ENCODE results near the gene NKRF.
A peak's percentile ranks its signal among the peaks of the same experiment; 100 is the strongest.

The NKRF gene

GRCh38 chrX:119607018-119607389 is 780 bp upstream of the NKRF start:
- DNase-seq, result no peak

GRCh38 chrX:119605464-119606279 is 552 bp downstream of the NKRF start:
- peak; percentile 35 for DNase-seq

DNA sequence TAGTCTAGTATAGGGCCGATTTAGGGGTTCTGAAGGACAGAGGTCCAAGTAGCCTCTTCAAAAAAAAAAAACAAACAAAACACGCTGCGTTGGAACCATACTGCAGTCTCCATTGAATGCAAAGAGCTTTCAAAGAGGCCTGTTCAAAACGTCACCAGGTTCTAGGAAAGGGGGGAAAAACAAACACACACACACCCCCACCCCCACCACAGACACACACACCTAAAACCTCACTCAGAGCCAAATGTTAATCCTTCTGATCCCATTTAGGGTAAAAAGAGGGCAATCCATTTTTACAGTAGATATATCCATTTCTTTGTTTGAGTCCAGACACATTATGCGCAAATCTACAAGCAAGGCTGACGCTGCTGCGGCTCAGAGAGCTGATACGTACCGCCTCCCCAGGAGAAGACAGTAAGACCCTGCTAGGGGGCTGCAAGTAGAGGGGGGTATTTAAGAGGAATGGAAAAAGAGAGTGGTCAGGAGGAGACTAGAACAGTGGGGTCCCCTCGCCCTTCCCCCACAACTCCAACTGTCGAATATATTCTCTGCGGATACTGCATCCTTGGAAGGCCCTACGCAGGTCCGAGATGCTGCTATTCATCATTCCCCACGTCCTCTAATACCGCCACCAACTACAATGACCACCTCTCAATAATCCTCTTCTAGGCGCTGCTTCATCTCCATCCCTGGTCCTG is 1.3 kb downstream of the NKRF start:
- DNase-seq, result no peak

DNA sequence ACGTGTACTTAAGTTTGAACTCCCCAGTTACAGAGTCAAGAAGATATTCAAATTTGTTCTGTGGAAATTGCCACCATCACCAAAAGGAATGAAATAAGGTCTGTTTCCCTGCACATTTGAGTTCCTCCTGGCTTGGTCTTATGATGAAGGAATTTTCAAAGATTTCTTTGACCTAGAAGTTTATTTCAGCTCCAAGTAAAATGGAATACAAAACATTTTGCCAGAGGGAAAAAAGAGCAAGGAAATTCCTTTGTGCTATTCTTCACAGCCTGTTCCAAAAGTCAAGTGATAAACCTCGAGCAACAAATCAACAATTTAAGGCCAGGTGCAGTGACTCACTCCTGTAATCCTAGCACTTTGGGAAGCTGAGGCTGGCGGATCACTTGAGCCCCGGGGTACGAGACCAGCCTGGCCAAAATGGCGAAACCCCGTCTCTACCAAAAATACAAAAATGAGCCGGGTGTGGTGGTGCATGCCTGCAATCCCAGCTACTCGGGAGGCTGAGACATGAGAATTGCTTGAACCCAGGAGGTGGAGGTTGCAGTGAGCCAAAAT is 3.4 kb downstream of the NKRF start:
- DNase-seq, result no peak

DNA sequence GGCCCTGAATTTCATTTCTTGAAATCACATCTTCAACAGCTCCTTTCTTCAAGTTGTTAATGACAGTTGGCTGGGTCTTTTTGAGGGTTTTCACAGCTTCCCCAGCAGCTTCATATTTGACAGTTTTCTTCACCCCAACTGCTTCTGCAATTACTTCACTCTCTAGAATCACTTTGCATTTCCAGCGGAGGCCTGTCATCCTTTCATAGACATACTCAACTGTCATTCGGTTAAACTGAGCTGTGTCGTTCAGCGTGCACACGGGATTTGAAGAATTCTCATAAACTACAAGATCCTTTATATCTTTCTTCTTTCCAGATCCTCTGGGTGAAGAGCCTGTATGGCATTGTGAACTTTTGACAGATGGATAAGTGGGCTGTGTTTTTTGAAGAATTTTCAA is 16.4 kb downstream of the NKRF start:
- no peak for DNase-seq

GRCh38 chrX:119583431-119584059 is 22.7 kb downstream of the NKRF start:
- no peak for DNase-seq

GRCh38 chrX:119579414-119579813 is 26.8 kb downstream of the NKRF start:
- no peak for DNase-seq

DNA sequence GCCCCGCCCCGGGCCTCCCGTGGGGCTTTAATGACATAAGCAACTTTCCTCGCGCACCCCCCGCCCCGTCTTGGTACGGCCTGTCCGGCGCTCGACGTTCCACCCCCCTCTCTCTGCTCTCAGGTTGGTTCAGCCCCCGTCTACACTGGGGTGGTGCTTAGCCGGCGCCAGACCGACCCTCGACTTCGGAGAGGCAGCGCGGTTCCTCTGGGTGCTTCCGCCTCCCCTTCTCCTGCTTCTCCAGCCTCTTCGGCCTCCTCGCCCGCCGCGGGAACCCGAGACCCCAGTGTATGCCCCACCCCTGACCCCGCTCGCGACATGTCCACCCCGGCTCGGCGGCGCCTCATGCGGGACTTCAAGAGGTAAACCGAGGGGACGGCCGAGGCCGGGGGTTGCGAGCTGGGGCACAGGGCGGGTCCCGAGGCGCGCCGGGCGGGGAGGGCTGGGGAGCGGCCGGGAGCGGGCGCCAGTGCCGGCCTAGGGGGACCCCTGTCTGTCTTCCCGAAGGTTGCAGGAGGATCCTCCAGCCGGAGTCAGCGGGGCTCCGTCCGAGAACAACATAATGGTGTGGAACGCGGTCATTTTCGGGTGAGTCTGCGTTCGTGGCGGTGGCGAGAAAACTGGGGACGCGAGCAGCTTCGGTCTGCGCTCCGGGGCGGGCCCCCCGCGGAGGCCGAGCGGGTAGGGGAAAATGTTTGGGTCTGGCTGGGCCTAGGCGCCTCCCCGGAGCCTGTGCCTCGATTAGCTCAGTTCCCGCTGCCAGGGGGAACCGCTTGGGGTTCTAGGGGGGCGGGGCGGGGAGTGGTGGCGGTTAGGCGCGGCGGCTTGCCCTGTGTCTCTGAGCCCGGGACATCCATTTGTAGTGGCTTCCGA is 31.6 kb downstream of the NKRF start, which contains the start of gene UBE2A:
Gene UBE2A, plus strand, starts transcription at position 170 of the 873 bp plus-strand sequence. Its CDS starts 149 bp downstream, at position 319.
- DNase-seq, result peak; percentile 83

GRCh38 chrX:119573840-119574393 is 32.3 kb downstream of the NKRF start:
- DNase-seq, result no peak

GRCh38 chrX:119573222-119573621 is 33.0 kb downstream of the NKRF start:
- no peak for DNase-seq

- DNase-seq, result no peak
These were observed 35.8 kb downstream of the NKRF start for GRCh38 chrX:119570351-119570835.

- peak; percentile 71 for DNase-seq
These were observed 41.0 kb downstream of the NKRF start, which contains the start of gene STEEP1 for GRCh38 chrX:119565107-119565663. Gene STEEP1, minus strand, starts transcription at chrX:119565409. Its CDS starts 54 bp downstream, at chrX:119565355.

DNA sequence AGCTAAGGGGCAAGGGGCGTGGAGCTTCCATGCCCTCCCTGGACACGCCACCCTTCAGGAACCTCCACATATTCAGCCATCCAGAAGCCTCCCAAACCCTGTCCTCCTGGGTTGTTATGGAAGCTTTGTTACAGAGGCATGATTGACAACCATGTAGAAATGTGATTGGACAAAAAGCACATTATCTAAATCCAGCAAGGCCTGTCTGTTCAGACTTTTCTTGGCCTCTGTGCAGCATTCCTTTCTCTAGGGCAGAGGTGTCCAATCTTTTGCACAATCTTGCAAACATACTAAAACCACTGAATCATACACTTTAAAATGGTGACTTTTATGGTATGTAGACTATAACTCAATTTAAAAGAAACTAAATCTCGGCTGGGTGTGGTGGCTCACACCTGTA is 53.7 kb downstream of the NKRF start:
- no peak for DNase-seq

- no peak for DNase-seq
These were observed 56.8 kb downstream of the NKRF start for GRCh38 chrX:119549327-119550016.

DNA sequence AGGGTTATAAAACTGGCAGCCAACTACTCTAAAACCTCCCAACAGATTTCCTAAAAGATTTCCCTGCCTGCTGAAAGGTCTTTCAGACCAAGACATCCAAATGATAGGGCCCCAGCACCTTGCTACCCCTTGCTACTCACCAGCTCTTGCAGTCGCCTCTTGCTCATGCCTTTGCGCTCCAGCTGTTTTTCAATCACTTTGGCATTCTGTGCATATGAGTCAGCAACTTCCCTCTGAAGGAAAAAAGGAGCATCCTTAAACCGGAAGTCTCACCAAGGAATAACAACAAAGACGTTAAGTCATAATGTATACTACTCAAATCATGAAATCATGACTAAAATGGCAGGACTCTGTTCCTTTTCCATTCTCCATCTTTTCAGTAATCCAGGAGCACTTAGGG is 65.0 kb downstream of the NKRF start:
- no peak for DNase-seq

- DNase-seq, result no peak
These were observed 66.4 kb downstream of the NKRF start for GRCh38 chrX:119539872-119540271.
